ENCODE measurements around the gene NUCB1. TPM values are rescaled to one million over a fixed set of nuclear protein-coding genes. Genes with fewer than 3 reads are reported as not detected.

Gene NUCB1
- total RNA-seq, 1 donor from 2014 or later = 104 TPM

- no peak for ATAC-seq
Observed at GRCh38 chr19:48935864-48936263, 35.8 kb downstream of the NUCB1 start.

- no peak for ATAC-seq
Observed at GRCh38 chr19:48938256-48938655, 38.1 kb downstream of the NUCB1 start.

GRCh38 chr19:48940902-48941301 is 40.8 kb downstream of the NUCB1 start:
- no peak for ATAC-seq

GRCh38 chr19:48943081-48943480 is 43.0 kb downstream of the NUCB1 start:
- no peak for ATAC-seq

GRCh38 chr19:48945415-48945814 is 45.3 kb downstream of the NUCB1 start:
- ATAC-seq = no peak

GRCh38 chr19:48945817-48946216 is 45.7 kb downstream of the NUCB1 start:
- ATAC-seq = no peak

- peak; percentile 18 for ATAC-seq
Observed at GRCh38 chr19:48946463-48947257, 46.5 kb downstream of the NUCB1 start.

- no peak for ATAC-seq
Observed at GRCh38 chr19:48947258-48947542, 47.1 kb downstream of the NUCB1 start.

GRCh38 chr19:48950159-48950558 is 50.0 kb downstream of the NUCB1 start:
- ATAC-seq = no peak

- no peak for ATAC-seq
Observed at GRCh38 chr19:48950830-48951519, 50.9 kb downstream of the NUCB1 start.

- ATAC-seq = no peak
Observed at GRCh38 chr19:48953141-48953540, 53.0 kb downstream of the NUCB1 start.

GRCh38 chr19:48953990-48954594 is 54.0 kb downstream of the NUCB1 start:
- ATAC-seq = no peak

GRCh38 chr19:48954595-48955307 is 54.6 kb downstream of the NUCB1 start, which contains the start of gene BAX:
Gene BAX (plus strand): TSS chr19:48954875. CDS start chr19:48954929, 54 bp downstream.
- ATAC-seq = peak; percentile 88

- peak; percentile 1 for ATAC-seq
Observed at GRCh38 chr19:48955308-48955958, 55.3 kb downstream of the NUCB1 start.

GRCh38 chr19:48958006-48958405 is 57.9 kb downstream of the NUCB1 start:
- ATAC-seq = no peak

- no peak for ATAC-seq
Observed at GRCh38 chr19:48959341-48960239, 59.5 kb downstream of the NUCB1 start.

- no peak for ATAC-seq
Observed at GRCh38 chr19:48961051-48961649, 61.0 kb downstream of the NUCB1 start.

GRCh38 chr19:48961673-48962028 is 61.5 kb downstream of the NUCB1 start:
- no peak for ATAC-seq

GRCh38 chr19:48962029-48962848 is 62.1 kb downstream of the NUCB1 start:
- peak; percentile 40 for ATAC-seq

GRCh38 chr19:48962849-48963165 is 62.7 kb downstream of the NUCB1 start:
- ATAC-seq = no peak

Measured in esophagus mucosa (tissue), 1 donor.